Heart left ventricle (tissue), 13 donors: ENCODE results near the gene CKAP5.

Experiments used
- CTCF ChIP-seq, 12 donors: fragments of 200-600 bp; sonication (generic) in 4 of 12; IDR thresholded peaks; one replicate each; pipeline versions ENCODE4 v1.5.0 to v1.8.0; 2018 to 2022; ENCODE audit warnings: antibody characterized with exemption in 12 of 12, mild to moderate bottlenecking in 5 of 12
- POLR2A ChIP-seq, 2 donors: fragments of 450-650 bp; IDR thresholded peaks; one replicate each; pipeline ENCODE4 v1.6.1; 2017; ENCODE audit warnings: antibody characterized with exemption in 2 of 2, mild to moderate bottlenecking in 2 of 2, moderate library complexity in 2 of 2
- donor health status: ischemic (EF 13 %, LVEDD 7.1; RV severe dilation, severe dysfunction).
- donor health status: DM: no; HTN: yes; CAD: no.
- donor health status: DM: no; HTN: no; CAD: no.
- donor health status: ischemic (EF 25% LVEDD 6.9; RV normal size, moderate dysfunction).
- donor health status: ischemic (EF 25% LVEDD 5.7; RV mildly dilated, moderate dysfunction).
- donor health status: ischemic (EF 35%, LVEDD 5.7; RV mildly dilated, moderate dysfunction).
- donor health status: nonischemic (EF 11% LVEDD 7.7; RV severe dilation, severe dysfunction).
- donor health status: DM: yes; HTN: yes; CAD: no.
- donor health status: PGD.
- donor health status: ischemic (EF 29% LVEDD 5.4; RV normal size, mild dysfunction).
- donor health status: nonischemic (EF 23%, LVEDD 6.1; RV moderate dilation, normal function).

DNA sequence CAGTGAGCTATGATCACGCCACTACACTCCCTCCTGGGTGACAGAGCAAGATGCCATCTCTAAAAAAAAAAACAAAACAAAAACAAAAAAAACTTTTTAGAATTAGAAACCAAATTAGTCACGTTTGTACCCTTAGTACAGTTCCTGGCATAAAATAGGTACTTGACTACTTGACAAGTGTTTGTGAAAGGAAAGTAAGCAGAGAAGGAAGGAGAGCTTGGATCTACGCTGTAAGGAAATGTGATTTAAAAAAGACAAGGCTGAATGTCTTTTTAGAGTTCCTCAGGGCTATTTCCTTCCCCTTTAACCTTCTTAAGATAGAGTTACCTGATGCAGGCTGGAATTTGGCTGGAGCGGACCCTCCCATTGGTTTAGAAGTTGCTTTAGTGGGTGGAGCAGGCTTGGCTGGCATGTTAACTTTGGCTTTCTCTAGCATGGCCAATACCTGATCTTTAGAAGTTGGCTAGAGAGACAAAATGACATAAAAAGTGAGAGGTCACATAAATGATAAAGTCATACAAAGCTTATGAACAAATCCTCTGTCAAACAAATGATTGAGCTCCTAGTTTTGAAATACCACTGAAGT is 76.4 kb downstream of the CKAP5 start:
- TF ChIP-seq CTCF (IDR thresholded peaks at IDR 0.05): no peak
- TF ChIP-seq POLR2A (IDR thresholded peaks at IDR 0.05): no peak
